Measurements from ENCODE around the gene ZIC2. TPM values are rescaled to one million over a fixed set of nuclear protein-coding genes. Genes with fewer than 3 reads are reported as not detected.

ZIC2 gene
- total RNA-seq, 1 experiment from 2014 or later = 44.4 TPM

GRCh38 chr13:99995589-99996380, 14.2 kb downstream of the ZIC2 start (continued):
- TF ChIP-seq, protein P1, sequence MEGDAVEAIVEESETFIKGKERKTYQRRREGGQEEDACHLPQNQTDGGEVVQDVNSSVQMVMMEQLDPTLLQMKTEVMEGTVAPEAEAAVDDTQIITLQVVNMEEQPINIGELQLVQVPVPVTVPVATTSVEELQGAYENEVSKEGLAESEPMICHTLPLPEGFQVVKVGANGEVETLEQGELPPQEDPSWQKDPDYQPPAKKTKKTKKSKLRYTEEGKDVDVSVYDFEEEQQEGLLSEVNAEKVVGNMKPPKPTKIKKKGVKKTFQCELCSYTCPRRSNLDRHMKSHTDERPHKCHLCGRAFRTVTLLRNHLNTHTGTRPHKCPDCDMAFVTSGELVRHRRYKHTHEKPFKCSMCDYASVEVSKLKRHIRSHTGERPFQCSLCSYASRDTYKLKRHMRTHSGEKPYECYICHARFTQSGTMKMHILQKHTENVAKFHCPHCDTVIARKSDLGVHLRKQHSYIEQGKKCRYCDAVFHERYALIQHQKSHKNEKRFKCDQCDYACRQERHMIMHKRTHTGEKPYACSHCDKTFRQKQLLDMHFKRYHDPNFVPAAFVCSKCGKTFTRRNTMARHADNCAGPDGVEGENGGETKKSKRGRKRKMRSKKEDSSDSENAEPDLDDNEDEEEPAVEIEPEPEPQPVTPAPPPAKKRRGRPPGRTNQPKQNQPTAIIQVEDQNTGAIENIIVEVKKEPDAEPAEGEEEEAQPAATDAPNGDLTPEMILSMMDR (IDR thresholded peaks at IDR 0.05 in 2 of 3, conservative IDR thresholded peaks at IDR 0.05 in 1 of 3; ENCODE audit: borderline replicate concordance in 1 of 3, insufficient read depth in 1 of 3, low read depth in 2 of 3, low read length in 2 of 3) = no peak
- TF ChIP-seq YY1 (IDR thresholded peaks at IDR 0.05; ENCODE audit: extremely low read depth, insufficient replicate concordance, low read depth, low read length) (no peak), EZH2phosphoT487 (IDR thresholded peaks at IDR 0.05; ENCODE audit: borderline replicate concordance) (no peak), TCF7L2 (IDR thresholded peaks at IDR 0.05; ENCODE audit: borderline replicate concordance, extremely low read depth, insufficient read depth, insufficient read length) (no peak), ZNF274 (IDR thresholded peaks at IDR 0.05; ENCODE audit: low read depth, low read length) (no peak)
- TF ChIP-seq, protein P2, sequence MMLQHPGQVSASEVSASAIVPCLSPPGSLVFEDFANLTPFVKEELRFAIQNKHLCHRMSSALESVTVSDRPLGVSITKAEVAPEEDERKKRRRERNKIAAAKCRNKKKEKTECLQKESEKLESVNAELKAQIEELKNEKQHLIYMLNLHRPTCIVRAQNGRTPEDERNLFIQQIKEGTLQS (IDR thresholded peaks at IDR 0.05) = no peak

DNA sequence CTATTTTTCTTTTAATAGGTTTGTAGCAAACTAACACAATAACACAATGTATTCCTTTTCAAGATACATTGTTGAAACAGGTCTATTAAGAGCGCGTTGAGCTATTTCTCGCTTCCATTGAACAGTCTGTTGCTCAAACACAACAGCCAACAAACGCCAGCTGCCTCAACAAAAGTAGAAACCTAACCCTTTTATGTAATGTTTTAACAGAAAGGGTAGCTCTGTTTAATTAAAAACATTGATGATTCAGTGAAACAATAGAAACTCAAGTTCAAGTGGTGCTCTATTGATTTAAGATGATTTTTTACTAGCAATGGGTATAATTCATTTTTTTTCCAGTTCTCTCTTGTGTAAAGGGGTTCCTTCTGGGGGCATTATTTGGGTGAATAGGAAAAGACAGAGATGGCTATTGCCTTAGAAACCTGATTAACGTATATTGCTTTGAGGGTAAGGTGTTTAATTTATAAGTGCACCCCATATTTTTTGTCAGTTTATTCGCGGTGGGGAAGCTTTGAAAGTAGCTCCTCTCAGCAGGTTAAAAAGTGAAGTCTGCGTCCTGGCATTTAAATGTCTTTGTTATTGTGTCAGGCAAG, 14.9 kb downstream of the ZIC2 start:
- H3K4me3 ChIP-seq (replicated peaks in 1 of 2; ENCODE audit: low read depth in 1 of 2, low read length in 2 of 2) = no peak overlapping the region
- H3K27me3 ChIP-seq (ENCODE audit: insufficient read depth, low read length) = peaks cover 39% of the 10 kb centered on the region
- no peaks in the 10 kb centered on the region; the same call in 1 of the 2 replicates for H4K20me1 ChIP-seq (ENCODE audit: insufficient read depth)
- no TSS peak for BruUV-seq (replicated peaks)
- no peak for ATAC-seq
- no peaks in the 10 kb centered on the region for H3K9me3 ChIP-seq (ENCODE audit: control insufficient read depth in 1 of 2, insufficient read depth in 1 of 2, low read depth in 1 of 2, low read length in 2 of 2)
- CTCF ChIA-PET = no interaction called here
- H3K4me2 ChIP-seq (ENCODE audit: low read length) = no peak overlapping the region
- no peak overlapping the region for H3K27ac ChIP-seq (ENCODE audit: low read depth, low read length)
- DNase-seq (ENCODE audit: low read depth, low spot score) = no peak
- H3K4me1 ChIP-seq (ENCODE audit: control insufficient read depth in 1 of 2, insufficient read depth in 2 of 2, low read length in 2 of 2) = no peaks in the 10 kb centered on the region; a peak in 1 of 4 replicates
- H3K36me3 ChIP-seq (ENCODE audit: control insufficient read depth in 1 of 2, insufficient read depth in 2 of 2, low read length in 2 of 2) = no peaks in the 10 kb centered on the region
- no peak overlapping the region for H3K9ac ChIP-seq (ENCODE audit: low read length)
- TF ChIP-seq ZFX (IDR thresholded peaks at IDR 0.05) (no peak), YY1 (IDR thresholded peaks at IDR 0.05; ENCODE audit: extremely low read depth, insufficient replicate concordance, low read depth, low read length) (no peak), JUND (IDR thresholded peaks at IDR 0.05) (no peak), POLR2AphosphoS5 (IDR thresholded peaks at IDR 0.05; ENCODE audit: low read depth, low read length) (no peak)
- H3K9me2 ChIP-seq (ENCODE audit: insufficient read depth) = no peaks in the 10 kb centered on the region
- H2AFZ ChIP-seq (ENCODE audit: low read depth, low read length, poor library complexity, severe bottlenecking) = no peak overlapping the region
- RAD21 ChIA-PET (ENCODE audit: low non-redundant PET in 1 of 2, low total read pairs in 2 of 2, uncharacterized antibody in 2 of 2, unreplicated experiment in 2 of 2) = no interaction called here
- intact Hi-C loops (cut with micrococcal nuclease) = no loop called here
- POLR2A ChIA-PET = no interaction called here
- H3K79me2 ChIP-seq (ENCODE audit: insufficient read depth, low read length) = no peaks in the 10 kb centered on the region

All from HCT116 (cell line).